Measurements from ENCODE around the gene TRAPPC8. TPM values are rescaled to one million over a fixed set of nuclear protein-coding genes. Genes with fewer than 3 reads are reported as not detected.
"Not testable (repeated sequence)": the region's sequence is repeated elsewhere in the genome, so short reads cannot be mapped to it uniquely, and the experiment has no call there.

Gene TRAPPC8
- total RNA-seq, 1 donor from 2014 or later: 31.4 TPM

DNA sequence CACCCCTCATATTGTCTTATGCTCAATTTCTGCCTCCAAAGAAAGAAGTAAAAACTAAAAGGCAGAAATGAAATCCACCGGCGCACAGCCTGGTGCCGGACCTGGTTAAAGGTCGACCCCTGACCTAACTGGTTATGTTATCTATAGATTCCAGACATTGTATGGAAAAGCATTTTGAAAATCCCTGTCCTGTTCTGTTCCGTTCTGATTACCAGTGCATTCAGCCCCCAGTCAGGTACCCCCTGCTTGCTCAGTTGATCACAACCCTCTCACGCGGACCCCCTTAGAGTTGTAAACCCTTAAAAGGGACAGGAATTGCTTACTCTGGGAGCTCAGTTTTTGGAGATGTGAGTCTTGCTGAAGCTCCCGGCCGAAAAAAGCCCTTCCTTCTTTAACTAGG lies 5.4 kb upstream of the TRAPPC8 start:
- ATAC-seq; DNase-seq; intact Hi-C loops (cut with micrococcal nuclease): not testable (repeated sequence)

DNA sequence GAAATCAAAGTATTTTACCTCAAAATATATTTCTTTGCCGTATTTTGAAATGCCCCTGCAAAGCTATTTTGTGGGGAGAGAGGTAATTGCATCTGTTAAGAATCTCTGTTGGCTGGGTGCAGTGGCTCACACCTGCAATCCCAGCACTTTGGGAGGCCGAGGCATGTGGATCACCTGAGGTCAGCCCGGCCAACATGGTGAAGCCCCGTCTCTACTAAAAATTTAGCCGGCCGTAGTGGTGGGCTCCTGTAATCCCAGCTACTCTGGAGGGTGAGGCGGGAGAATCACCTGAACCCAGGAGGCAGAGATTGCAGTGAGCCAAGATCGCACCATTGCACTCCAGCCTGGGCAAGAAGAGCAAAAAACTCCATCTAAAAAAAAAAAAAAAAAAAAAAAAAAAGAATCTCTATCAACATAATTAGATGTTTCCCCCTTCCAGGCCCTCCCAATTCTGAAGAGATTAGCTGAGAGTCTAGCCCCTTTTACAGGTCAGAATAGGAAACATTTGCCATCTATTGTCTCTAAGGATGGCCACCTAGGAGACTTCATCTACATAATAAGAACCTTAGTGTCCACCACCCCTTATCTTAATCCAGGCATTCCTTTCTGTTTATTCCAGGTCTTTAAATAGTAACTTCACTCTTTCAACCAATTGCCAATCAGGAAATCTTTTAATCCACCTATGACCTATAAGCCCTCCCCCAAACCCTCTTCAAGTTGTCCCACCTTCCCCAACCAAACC lies 3.5 kb upstream of the TRAPPC8 start:
- intact Hi-C loops (cut with micrococcal nuclease): no loop called here
- DNase-seq (no peak), ATAC-seq (no peak)

DNA sequence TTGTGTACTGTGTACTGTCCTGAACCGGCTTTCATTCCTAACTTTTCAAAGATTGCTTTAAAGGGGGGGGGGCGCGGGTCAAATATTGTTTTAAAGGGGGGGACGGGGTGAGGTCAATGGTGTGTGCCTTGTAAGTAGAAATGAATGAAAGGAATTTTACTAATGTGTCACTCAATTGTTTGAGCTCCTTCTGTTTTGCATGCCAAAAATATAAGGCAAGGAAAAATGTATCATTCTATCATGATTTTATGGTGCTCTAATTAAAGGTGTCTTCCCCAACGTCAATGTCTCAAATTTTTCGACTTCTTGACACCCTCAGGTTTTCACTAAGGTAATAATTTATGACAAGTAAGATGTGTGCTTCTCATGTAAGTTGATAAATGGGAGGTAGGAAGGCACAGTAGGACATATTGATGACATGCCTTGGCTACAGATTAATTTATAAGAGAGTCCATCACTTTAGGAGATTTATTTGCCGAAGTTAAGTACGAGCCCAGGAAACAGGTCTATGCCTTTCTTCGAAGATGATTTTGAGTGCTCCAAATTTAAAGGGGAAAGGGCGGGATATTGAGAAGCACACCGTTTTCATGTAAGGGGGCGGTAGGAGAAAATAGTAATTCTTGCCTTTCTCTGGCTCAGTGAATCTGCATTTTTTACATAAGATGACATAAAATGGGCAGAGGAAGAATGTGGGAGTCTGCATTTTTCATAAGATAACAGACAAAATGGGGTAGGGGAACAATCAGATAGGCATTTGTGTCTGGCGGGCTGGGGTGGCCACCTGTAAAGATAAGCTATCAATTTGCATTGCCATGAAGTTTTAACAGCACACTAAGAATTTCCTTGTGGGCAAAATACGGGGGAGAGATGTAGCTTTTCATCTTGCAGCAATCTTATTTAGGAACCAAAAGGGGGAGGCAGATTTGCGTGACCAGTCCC lies 1.2 kb upstream of the TRAPPC8 start:
- ATAC-seq (no peak), DNase-seq (no peak)
- intact Hi-C loops (cut with micrococcal nuclease): no loop called here

DNA sequence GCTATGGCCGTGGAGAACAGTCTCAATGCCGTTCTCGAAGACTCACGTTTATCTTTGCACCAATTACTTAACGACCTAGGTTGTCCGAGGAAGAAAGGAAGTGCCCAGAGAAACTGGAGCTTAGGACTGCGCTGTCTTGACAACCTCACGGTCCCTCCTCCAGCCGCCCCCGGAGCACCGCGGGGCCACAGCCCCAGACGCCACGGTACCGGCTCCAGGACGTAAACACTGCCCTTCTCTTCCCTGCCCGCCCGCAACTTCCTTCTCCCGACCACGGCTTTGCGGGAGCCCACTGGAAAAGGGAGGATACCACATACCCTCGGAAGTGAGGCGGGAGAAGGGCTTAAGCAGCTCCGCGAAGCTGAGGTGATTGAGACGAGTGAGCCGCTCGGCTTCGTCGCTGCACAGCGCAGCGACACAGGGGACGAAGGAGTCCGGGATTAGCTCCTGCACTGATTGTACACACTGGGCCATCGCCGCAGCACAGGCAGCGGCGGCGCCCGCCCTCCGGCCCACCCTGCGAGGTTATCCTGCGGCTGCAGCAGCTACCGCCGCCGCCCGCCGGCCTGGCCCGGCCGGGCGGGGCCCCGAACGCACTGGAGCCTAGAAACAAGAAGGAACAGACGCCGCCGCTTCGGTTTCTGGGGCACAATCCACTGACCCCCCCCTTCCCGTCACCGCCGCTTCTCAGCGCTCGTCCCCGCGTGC lies 483 bp downstream of the TRAPPC8 start:
- intact Hi-C loops (cut with micrococcal nuclease): no loop called here
- ATAC-seq (peak; percentile 63), DNase-seq (no peak)

- DNase-seq: no peak
- intact Hi-C loops (cut with micrococcal nuclease): no loop called here
- no peak for ATAC-seq
Observed at GRCh38 chr18:31941010-31941809, 1.7 kb downstream of the TRAPPC8 start.

GRCh38 chr18:31934773-31935172 lies 8.2 kb downstream of the TRAPPC8 start:
- DNase-seq; ATAC-seq; intact Hi-C loops (cut with micrococcal nuclease): not testable (repeated sequence)

DNA sequence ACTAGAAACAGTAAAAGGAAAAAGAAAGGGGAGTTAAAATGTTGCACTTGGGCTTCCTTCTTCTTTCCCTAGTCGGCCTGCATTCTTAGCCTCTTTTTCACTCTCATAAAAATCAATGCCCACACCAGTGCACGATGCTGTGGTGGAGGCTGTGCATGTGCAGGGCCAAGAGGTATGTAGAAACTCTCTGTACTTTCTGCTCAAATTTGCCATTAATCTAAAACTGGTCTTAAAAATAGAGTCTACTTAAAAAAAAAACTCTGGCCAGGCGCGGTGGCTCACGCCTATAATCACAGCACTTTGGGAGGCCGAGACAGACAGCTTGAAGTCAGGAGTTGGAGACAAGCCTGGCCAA lies 11.1 kb downstream of the TRAPPC8 start:
- DNase-seq: no peak
- ATAC-seq: no peak
- intact Hi-C loops (cut with micrococcal nuclease): no loop called here

- ATAC-seq: no peak
- intact Hi-C loops (cut with micrococcal nuclease): no loop called here
- DNase-seq: no peak
Observed at GRCh38 chr18:31931163-31931885, 11.6 kb downstream of the TRAPPC8 start.

DNA sequence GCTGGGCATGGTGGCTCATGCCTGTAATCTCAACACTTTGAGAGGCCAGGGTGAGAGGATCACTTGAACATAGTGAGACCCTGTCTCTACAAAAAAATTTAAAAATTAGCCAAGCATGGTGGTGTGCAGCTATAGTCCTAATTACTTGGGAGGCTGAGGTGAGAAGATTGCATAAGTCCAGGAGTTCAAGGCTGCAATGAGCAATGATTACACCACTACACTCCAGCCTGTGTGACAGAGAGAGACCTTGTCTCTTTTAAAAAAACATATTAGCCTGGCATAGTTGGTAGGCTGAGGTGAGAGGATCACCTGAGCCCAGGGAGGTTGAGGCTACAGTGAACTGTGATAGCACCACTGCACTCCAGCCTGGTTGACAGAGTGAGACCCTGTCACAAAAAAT lies 13.7 kb downstream of the TRAPPC8 start:
- no peak for DNase-seq
- ATAC-seq: no peak
- intact Hi-C loops (cut with micrococcal nuclease): no loop called here

DNA sequence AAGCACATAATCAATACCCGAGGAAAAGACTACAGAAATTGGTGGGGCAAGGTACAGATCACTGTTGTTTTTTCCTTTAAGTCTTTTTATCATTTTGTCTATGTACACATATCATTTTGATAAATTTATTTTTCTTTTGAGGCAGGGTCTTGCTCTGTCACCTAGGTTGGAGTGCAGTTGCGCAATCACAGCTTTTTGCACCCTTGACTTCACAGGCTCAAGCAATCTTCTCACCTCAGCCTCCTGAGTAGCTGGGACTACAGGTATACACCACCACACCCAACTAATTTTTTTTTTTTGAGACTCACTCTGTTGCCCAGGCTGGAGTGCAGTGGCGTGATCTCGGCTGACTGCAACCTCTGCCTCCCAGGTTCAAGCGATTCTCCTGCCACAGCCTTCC lies 15.9 kb downstream of the TRAPPC8 start:
- ATAC-seq; intact Hi-C loops (cut with micrococcal nuclease); DNase-seq: not testable (repeated sequence)

- no peak for ATAC-seq
- intact Hi-C loops (cut with micrococcal nuclease): no loop called here
Observed at GRCh38 chr18:31920277-31920676, 22.7 kb downstream of the TRAPPC8 start.

DNA sequence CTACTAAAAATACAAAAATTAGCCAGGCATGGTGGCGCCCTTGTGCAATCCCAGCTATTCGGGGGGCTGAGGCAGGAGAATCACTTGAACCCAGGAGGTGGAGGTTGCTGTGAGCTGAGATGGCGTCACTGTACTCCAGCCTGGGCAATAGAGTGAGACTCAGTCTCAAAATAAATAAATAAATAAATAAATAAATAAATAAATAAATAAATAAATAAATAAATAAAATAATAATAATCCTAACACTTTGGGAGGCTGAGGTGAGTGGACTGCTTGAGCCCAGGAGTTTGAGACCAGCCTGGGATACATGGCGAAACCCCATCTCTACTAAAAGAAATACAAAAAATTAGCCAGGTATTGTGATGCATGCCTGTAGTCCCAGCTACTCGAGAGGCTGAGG lies 23.6 kb downstream of the TRAPPC8 start:
- DNase-seq; intact Hi-C loops (cut with micrococcal nuclease); ATAC-seq: not testable (repeated sequence)

More at GRCh38 chr18:31920277-31920676, 22.7 kb downstream of the TRAPPC8 start:
- DNase-seq: no peak

- no peak for ATAC-seq
- intact Hi-C loops (cut with micrococcal nuclease): no loop called here
- no peak for DNase-seq
Observed at GRCh38 chr18:31918733-31919132, 24.2 kb downstream of the TRAPPC8 start.

DNA sequence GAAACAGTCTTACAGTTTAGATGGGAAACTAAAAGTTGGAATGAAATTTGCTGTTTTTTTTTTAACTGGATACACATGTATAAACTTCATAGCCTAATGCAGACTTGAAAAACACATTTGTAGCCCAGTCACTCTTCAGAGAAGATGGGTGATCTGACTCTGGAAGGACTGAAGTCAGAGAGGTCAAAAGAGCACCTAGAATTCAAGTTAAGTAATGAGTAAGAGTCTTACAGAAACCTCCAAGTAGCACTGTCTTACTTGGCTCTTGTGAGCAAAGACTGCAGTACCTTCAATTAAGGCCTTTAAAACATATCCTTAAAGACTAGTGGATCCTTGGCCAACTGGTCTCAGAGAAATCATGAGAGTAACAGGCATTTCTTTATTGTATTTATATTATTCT lies 41.9 kb downstream of the TRAPPC8 start:
- intact Hi-C loops (cut with micrococcal nuclease): no loop called here
- DNase-seq (no peak), ATAC-seq (no peak)

GRCh38 chr18:31899771-31900170 lies 43.2 kb downstream of the TRAPPC8 start:
- intact Hi-C loops (cut with micrococcal nuclease); ATAC-seq; DNase-seq: not testable (repeated sequence)

DNA sequence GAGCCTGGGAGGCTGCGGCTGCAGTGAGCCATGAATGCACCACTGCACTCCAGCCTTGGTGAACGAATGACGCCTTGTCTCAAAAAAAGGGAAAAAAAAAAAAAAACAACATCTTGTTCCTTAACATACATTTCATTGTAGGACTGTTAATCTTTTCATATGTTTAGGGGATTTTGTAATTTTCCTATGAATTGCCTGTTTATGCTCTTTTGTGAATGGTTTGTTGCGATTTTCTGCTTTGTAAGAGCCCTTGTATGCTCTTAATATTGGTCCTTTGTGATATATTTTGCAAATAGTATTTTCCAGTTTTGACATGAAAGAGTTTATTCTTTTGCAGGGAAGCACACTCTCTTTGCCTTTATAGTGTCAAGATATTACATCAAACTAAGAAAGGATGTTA lies 50.0 kb downstream of the TRAPPC8 start:
- intact Hi-C loops (cut with micrococcal nuclease): no loop called here
- DNase-seq: no peak
- ATAC-seq: no peak

DNA sequence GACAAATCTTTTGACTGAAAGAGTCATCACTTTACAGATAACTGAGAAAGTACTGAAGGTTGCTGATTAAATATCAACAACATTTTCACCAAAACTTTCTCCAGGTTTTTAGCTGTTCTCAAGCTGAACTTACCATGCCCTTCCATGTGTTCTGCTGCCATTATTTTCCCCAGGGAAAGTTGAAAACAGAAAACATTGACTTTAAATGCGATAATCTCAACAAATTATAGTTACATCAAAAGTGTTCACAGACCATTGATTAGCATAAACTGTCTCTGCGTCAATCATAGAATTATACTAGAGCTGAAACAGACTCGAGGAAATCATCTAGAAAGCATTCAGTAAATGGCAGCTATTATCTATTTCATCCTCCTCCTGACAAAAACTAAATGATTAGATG lies 51.4 kb downstream of the TRAPPC8 start:
- ATAC-seq: no peak
- intact Hi-C loops (cut with micrococcal nuclease): no loop called here

DNA sequence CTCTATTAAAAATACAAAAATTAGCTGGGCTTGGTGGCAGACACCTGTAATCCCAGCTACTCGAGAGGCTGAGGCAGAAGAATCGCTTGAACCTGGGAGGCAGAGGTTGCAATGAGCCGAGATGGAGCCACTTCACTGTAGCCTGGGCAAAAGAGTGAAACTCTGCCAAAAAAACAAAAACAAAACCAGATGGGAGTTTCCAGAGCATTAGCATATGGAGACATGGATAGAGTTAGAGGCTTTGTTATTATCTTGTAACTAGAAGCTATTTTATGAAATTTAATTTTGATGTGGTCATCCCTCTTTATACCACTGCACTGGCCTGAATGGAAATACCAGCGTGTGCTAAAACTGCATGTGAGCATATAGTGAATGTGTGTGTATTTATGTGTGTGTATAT lies 58.9 kb downstream of the TRAPPC8 start:
- ATAC-seq (no peak), DNase-seq (no peak)
- intact Hi-C loops (cut with micrococcal nuclease): no loop called here

More for the DNA sequence above, 51.4 kb downstream of the TRAPPC8 start:
- no peak for DNase-seq

All from left ventricle myocardium superior (tissue), 1 donor.